Renal pelvis (tissue), 3 donors: Measurements from ENCODE around the gene RABGGTB. TPM values are rescaled to one million over a fixed set of nuclear protein-coding genes. Genes with fewer than 3 reads are reported as not detected.

Source experiments
- polyA plus RNA-seq, 3 donors: library from polyadenylated mRNA; unstranded; fragments of 120-200 nt; gene quantifications; one replicate each; pipeline ENCODE4 v1.2.1, GENCODE V29; 2013; ENCODE audit not compliant: insufficient read length in 3 of 3

The RABGGTB gene
- polyA plus RNA-seq, 3 donors: 77.0 to 101 (median 95.3) TPM

Other genes with a start within 250 kb of the RABGGTB start
- gene SLC44A5, start 175.1 kb upstream of the RABGGTB start, polyA plus RNA-seq: 10 to 100 TPM in 2 of 3 donors, 1 to 10 TPM in 1; 9.6 to 19.9 (median 14.2) TPM
- gene ACADM, start 61.5 kb upstream of the RABGGTB start, polyA plus RNA-seq: 100 to 1,000 TPM in 2 of 3 donors, 10 to 100 TPM in 1; 97.0 to 132 (median 115) TPM
- under 1 TPM; 0.21 to 0.79 (median 0.70) TPM for gene MSH4, start 10.6 kb downstream of the RABGGTB start, polyA plus RNA-seq
- not detected for gene ASB17, start 146.1 kb downstream of the RABGGTB start, polyA plus RNA-seq